GM19395 (cell line): ENCODE results near the gene GPS1.

Experiments used
- ATAC-seq: cut with Tn5 transposase; IDR thresholded peaks from one replicate; pipeline ENCODE4 v1.9.1; 2021; ENCODE audit warnings: mild to moderate bottlenecking, moderate library complexity; ENCODE audit not compliant: unreplicated experiment

The GPS1 gene

DNA sequence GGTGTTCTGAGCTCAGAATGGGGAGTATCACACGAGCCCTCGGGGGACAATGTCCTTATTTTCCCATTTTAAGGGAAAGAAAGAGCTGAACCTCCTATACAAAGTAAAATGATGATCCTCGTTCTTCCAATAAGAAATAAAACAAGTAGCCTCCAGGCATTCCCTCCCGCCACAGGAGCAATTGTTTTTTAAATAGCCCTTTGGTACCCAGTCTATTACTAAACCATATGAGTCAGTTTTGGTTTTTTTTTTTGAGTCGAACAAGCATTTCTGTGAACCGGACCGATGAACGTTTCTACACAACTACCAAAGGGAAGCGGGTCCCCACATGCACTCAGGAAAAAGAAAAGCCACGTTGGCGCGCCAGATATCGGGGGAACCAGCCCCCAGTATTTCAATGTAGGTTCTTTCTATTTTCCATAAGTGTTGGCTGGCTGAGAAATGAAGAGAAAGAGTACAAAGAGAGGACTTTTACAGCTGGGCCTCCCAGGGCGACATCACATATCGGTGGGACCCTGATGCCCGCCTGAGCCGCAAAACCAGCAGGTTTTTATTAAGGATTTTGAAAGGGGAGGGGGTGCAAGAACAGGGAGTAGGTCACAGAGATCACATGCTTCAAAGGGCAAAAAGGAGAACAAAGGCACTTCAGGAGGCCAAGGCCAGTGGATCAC is 10.4 kb upstream of the GPS1 start:
- no peak for ATAC-seq

DNA sequence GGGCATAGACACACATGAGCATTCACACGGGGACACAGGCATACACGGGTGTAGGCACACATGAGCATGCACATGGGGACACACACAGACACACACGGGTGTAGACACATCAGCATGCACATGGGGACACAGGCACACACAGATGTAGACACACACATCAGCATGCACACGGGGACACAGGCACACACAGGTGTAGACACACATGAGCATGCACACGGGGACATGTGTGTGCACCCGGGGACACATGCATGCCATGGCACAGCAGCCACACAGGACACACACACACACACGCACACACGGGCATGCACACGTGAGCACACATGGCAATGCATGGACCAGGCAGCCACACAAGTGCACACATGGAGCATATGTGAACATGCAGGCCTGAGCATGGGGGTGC is 9.0 kb upstream of the GPS1 start:
- no peak for ATAC-seq

DNA sequence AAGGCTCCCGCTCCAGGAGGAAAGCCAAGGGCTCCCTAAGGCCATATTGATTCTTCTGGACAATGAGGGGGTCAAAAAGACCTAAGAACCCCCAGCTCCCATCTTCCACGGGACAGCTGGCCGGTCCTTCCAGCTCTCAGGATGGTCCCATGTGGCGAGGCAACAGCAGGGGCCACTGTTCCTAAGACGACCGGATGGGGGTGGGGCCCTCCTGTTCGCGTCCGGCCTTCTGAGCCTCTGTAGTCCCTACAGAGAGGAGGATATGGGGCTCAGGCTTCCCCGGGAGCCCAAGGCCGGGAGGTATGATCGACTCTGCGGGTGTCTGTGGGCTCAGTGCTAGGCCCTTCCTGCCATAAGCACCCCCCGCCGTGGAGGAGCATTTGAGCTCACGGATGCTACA is 8.2 kb upstream of the GPS1 start:
- ATAC-seq, result no peak

- ATAC-seq, result no peak
Observed at GRCh38 chr17:82045936-82046484, 5.7 kb upstream of the GPS1 start.

DNA sequence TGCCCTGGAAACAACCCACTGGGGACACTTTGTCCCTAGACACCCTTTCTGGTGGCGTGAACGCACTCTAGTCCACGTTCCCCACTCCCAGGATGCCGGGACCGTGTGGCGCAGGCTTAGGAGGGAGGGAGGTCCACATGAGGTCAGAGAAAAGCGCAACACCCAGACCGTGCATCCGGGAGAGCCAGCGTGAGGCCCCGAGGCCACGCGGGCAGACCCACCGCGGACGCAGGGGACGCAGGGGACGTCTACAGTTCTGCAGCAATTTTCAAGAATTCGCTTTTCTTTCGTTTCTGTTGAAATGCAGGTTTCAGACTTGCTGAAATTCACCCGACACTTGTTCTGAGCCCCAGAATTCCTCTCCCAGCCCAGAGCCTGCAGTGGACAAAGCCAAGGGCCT is 4.8 kb upstream of the GPS1 start:
- no peak for ATAC-seq

DNA sequence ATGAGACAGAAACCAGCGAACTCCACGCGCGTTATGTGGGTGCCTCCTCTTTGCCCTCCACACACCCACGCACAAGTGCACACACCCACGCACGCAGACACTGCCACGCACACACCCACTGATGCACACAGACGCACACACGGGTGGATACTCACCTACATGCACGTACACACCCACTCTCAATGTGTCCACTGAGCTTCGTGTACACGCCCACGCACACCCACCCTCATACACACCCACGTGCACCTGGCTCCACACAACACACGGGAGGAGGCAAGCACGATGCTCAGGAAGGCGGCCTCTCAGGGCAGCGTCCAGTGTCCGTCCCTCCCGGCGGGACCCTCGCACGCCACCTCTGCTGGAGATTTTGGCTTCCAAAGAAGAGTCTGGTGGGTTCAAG is 4.3 kb upstream of the GPS1 start:
- no peak for ATAC-seq

DNA sequence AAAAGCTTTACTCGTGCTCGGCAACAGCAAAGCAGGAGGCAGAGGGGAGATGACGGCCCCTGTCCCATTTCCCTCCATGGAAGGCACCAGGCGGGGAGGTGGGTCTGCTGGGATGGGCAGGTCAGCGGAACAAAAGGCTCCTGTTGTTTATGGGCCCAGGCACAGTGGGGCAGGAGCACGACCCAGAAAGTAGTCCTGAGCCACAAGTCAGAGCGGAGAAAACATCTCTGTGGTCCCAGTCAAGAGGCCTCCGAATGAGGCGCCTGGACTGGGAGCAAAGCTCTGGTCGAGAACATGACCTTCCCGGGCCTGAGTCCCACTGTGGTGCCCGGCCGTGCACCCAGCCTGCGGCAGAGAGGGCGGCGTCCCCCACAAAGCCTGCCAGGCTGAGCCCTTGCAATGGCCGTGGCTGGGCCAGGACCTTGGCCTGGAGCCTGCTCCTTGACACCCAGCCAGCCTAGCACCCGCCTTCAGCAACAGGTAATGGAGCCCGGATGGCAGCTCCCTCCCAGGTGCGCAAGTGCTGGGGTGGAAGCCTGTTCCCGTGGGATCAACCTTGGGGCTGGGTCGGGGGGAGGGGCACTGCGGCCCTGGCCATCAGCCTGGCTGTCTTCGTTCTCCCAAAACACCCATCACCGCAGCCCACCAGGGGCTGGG is 3.7 kb upstream of the GPS1 start:
- no peak for ATAC-seq

- ATAC-seq, result no peak
Observed at GRCh38 chr17:82048571-82048971, 3.1 kb upstream of the GPS1 start.

DNA sequence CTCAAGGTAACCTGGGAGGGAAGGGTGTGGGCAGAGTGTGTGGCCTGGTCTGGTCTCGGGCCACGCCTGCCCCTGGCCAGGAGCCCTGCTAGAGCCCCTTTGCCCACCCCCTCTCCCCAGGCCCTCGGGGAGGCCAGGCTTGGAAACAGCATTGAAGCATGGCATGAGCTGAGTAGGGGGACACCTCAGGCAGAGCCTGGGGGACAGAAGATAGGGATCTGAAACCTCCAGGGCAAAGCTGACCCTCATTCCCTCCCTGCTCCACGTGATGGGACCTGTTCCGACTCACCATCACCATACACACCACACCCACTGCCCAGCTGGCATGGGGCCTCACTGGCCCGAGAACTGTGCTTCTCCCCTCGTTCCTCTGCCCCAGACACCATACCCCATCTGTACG is 2.6 kb upstream of the GPS1 start:
- no peak for ATAC-seq

GRCh38 chr17:82049521-82049971 is 2.2 kb upstream of the GPS1 start:
- ATAC-seq, result no peak

GRCh38 chr17:82050152-82050760 is 1.4 kb upstream of the GPS1 start:
- no peak for ATAC-seq

DNA sequence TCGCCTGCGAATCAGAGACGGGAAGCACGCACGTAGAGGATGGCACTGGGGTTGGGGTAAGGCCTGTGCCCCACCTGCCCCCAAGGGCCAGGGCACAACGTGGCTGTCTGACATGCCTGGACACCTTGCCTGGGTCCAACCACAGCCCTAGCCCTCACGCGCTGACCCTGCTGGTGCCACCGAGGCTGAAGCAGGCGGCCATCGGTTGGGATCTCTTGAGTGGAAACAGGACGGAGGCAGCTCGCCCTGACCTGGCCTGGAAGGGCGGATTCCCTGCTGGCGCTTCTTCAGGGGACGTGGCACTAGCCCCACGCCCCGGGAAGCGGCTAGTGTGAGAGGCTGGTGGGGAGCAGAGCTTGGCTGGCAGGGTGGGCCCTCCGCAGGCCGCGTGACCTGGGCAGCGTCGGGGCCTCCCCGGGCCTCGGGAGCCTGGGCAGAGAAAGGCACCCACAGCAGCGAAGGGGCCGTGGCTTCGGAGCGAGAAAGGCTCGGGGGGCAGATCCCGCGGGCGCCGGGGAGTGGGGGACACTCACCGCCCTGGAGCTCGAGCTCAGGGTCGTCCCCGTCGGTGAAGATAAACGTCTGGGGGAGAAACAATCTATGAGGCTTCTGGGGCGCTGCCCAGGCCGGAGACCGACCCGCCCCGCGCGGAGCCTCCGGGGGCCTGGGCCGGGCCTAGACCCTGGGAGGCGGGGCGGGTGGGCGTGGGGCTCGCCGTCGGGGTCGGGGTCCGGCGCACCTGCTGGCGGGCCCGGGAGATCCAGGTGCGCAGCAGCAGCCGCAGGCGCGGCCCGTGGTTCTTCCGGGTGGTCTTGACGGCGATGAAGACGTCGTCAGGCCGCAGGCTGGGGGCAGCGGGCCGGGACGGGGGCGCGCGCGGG is 697 bp upstream of the GPS1 start:
- no peak for ATAC-seq

- no peak for ATAC-seq
Observed at GRCh38 chr17:82052638-82053059, 951 bp downstream of the GPS1 start.

- ATAC-seq, result no peak
Observed at GRCh38 chr17:82053130-82053529, 1.4 kb downstream of the GPS1 start.

DNA sequence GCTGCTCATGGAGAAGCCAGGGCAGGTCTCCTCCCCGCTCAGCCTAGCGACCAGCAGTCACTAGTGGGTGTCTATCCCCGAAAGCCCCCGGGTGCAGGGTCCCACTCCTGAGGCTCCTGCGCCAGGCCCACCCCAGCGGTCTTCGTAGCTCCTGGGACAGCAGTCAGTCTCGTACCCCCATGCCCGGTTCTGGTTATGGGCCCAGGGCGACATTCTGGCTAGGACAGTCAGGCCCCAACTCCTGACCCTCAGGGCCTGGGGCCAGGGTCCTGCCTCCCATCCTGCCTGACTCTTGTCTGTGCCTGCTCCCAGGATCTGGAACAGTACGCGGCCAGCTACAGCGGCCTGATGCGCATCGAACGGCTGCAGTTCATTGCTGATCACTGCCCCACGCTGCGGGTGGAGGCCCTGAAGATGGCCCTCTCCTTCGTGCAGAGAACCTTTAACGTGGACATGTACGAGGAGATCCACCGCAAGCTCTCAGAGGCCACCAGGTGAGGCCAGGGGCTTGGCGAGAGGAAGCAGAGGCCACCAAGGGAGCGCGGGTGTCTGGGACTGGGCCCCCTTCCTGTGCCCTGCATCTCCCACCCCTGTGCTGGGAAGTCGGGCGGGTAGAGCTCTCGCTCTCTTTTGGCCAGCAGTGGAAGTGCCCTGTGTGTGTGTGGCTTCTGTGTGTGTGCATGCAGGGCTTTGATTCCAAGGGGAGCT is 2.0 kb downstream of the GPS1 start:
- no peak for ATAC-seq

DNA sequence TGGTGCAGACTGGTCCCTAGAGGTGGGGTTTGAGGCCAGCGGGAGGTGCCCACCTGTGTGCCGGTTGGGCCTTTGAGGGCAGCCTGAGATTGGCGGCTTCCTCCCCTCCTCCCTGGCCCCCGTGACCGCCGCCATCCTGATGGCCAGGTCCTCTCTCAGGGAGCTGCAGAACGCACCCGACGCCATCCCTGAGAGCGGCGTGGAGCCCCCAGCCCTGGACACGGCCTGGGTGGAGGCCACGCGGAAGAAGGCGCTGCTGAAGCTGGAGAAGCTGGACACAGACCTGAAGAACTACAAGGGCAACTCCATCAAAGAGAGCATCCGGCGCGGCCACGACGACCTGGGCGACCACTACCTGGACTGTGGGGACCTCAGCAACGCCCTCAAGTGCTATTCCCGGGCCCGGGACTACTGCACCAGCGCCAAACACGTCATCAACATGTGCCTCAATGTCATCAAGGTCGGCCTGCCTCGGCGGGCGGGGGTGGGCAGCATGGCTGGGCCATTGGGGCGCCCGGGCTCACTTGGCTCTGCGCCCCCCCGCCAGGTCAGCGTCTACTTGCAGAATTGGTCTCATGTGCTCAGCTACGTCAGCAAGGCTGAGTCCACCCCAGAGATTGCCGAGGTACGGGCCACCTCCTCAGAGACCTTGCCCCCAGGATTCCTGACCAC is 2.8 kb downstream of the GPS1 start:
- no peak for ATAC-seq

- ATAC-seq, result no peak
Observed at GRCh38 chr17:82055023-82055964, 3.6 kb downstream of the GPS1 start.

DNA sequence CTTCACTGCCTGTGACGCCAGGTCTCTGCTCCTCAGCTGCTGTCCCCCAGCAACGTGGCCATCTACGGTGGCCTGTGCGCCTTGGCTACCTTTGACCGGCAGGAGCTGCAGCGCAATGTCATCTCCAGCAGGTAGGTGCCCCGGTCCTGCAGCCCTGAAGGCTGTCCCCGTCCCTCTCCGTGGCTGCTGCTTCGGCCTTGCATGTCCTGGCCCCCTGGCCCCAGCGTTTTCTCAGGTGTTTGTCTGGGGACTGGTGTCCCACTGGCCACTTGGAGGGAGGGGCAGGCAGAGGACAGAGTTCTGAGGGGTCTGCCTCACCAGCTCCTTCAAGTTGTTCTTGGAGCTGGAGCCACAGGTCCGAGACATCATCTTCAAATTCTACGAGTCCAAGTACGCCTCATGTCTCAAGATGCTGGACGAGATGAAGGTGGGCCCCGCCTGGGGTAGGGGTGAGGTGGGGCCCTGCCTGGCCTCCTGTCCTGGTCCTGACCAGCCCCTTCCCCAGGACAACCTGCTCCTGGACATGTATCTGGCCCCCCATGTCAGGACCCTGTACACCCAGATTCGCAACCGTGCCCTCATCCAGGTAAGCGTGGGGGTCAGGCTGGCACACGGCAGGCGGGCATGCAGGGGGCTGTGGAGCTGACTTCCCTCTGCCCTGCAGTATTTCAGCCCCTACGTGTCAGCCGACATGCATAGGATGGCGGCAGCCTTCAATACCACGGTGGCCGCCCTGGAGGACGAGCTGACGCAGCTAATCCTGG is 4.4 kb downstream of the GPS1 start:
- no peak for ATAC-seq
